ENCODE results near the gene SRP68. TPM values are rescaled to one million over a fixed set of nuclear protein-coding genes. Genes with fewer than 3 reads are reported as not detected.

SRP68 gene
- total and polyA plus RNA-seq, 9 of the 15 experiments (the other 6 are each of a cell fraction or from before 2014, with no cell fraction given): 29.4 to 92.6 (median 36.2) TPM

GRCh38 chr17:76103274-76104139 lies 31.2 kb upstream of the SRP68 start, which contains the start of gene EXOC7 (continued):
- no peak for TF ChIP-seq NR3C1 (CRISPR knock-in tag; IDR thresholded peaks at IDR 0.05)
- 0 out of 2 replicates have a peak, but pooled peaks have one; percentile 9 for TF ChIP-seq TEAD2 (tag; IDR thresholded peaks at IDR 0.05)
- no peak for TF ChIP-seq RBM25 (IDR thresholded peaks at IDR 0.05; ENCODE audit: low read depth, low read length, severe bottlenecking)
- TF ChIP-seq POLR2AphosphoS2 (IDR thresholded peaks at IDR 0.05; ENCODE audit: low read length): no peak
- TF ChIP-seq THAP7 (CRISPR knock-in tag; IDR thresholded peaks at IDR 0.05): peak; percentile 96
- peak; percentile 61; the same call in 1 of the 2 replicates for TF ChIP-seq ZNF263 (CRISPR knock-in tag; IDR thresholded peaks at IDR 0.05; ENCODE audit: borderline replicate concordance)
- TF ChIP-seq ATF7 (IDR thresholded peaks at IDR 0.05): no peak
- 0 out of 2 replicates have a peak, but pooled peaks have one; percentile 9 for TF ChIP-seq SIN3B (IDR thresholded peaks at IDR 0.05; ENCODE audit: low read depth)
- TF ChIP-seq TBP (optimal IDR thresholded peaks at IDR 0.05; ENCODE audit: low read depth, low read length): peak; percentile 67
- no peak; the same call in 1 of the 2 replicates for TF ChIP-seq HDAC2 (IDR thresholded peaks at IDR 0.05)
- no peak for TF ChIP-seq FOXK1 (CRISPR knock-in tag; IDR thresholded peaks at IDR 0.05; ENCODE audit: borderline replicate concordance)
- peak; percentile 71 for TF ChIP-seq HCFC1 (IDR thresholded peaks at IDR 0.05; ENCODE audit: low read depth, low read length)
- TF ChIP-seq ARID1B (IDR thresholded peaks at IDR 0.05): no peak
- peak; percentile 28; the same call in 1 of the 2 replicates for TF ChIP-seq CREB1 (IDR thresholded peaks at IDR 0.05)
- TF ChIP-seq CREB1 (CRISPR knock-in tag; IDR thresholded peaks at IDR 0.05): no peak
- no peak for TF ChIP-seq PTTG1 (tag; IDR thresholded peaks at IDR 0.05; ENCODE audit: low read depth)
- no peak for TF ChIP-seq IRF1 (CRISPR knock-in tag; IDR thresholded peaks at IDR 0.05; ENCODE audit: borderline replicate concordance)
- TF ChIP-seq NCOA6 (IDR thresholded peaks at IDR 0.05): no peak
- peak; percentile 51 for TF ChIP-seq NFIC (IDR thresholded peaks at IDR 0.05)
- TF ChIP-seq ELK1 (CRISPR knock-in tag; IDR thresholded peaks at IDR 0.05): no peak
- TF ChIP-seq PRMT5 (CRISPR knock-in tag; IDR thresholded peaks at IDR 0.05): no peak
- no peak for TF ChIP-seq CHD2 (IDR thresholded peaks at IDR 0.05; ENCODE audit: low read depth, low read length)
- TF ChIP-seq SLC30A9 (CRISPR knock-in tag; IDR thresholded peaks at IDR 0.05): no peak
- peak; percentile 65; the same call in 1 of the 2 replicates for TF ChIP-seq MTA3 (IDR thresholded peaks at IDR 0.05; ENCODE audit: borderline replicate concordance)
- no peak for TF ChIP-seq CAMTA2 (CRISPR knock-in tag; conservative IDR thresholded peaks at IDR 0.05)
- no peak for TF ChIP-seq EP300 (IDR thresholded peaks at IDR 0.05; ENCODE audit: low read length)
- TF ChIP-seq FOXA1 (IDR thresholded peaks at IDR 0.05; ENCODE audit: borderline replicate concordance): no peak
- no peak for TF ChIP-seq RNF2 (IDR thresholded peaks at IDR 0.05)
- TF ChIP-seq ZBTB12 (CRISPR knock-in tag; IDR thresholded peaks at IDR 0.05): no peak
